IMR-90 (cell line): ENCODE measurements around the gene RHOU. TPM values are rescaled to one million over a fixed set of nuclear protein-coding genes. Genes with fewer than 3 reads are reported as not detected.

ENCODE experiments used
- ATAC-seq: fragments of 200-7000 bp; cut with Tn5 transposase; 2 replicates; pipeline ENCODE4 v1.9.1; 2020; ENCODE audit warnings: low read depth, mild to moderate bottlenecking, moderate library complexity
- BruUV-seq: library from RNA; stranded (reverse); fragments of 400-500 nt; replicated peaks from 2 replicates; lab custom pipeline; 2021; lab: Mats Ljungman, UMichigan
- CTCF ChIA-PET: fragments of 300-600 bp; formaldehyde crosslinking; extraction: SDS; loops from one replicate; lab custom pipeline; 2021; ENCODE audit warnings: antibody characterized with exemption; lab: Yijun Ruan, JAX
- POLR2A ChIA-PET: fragments of 300-600 bp; sonication (Branson Sonifier 250); formaldehyde crosslinking; loops from one replicate; lab custom pipeline; 2022; ENCODE audit warnings: antibody characterized with exemption; ENCODE audit not compliant: unreplicated experiment; lab: Charles Lee
- DNase-seq: peaks from one replicate; pipeline ENCODE4 v3.0.0; 2013
- H2AFZ ChIP-seq: replicated peaks from 2 replicates; pipeline ENCODE3; 2013; ENCODE audit warnings: low read length, mild to moderate bottlenecking; ENCODE audit not compliant: poor library complexity
- H2AK5ac ChIP-seq: 2 replicates; pipeline ENCODE4 v1.6.1; 2013; ENCODE audit warnings: low read depth, low read length, inconsistent platforms
- H2AK9ac ChIP-seq: replicated peaks from 2 replicates; pipeline ENCODE3; 2013; ENCODE audit warnings: mild to moderate bottlenecking, low read depth, low read length, moderate library complexity; ENCODE audit not compliant: poor library complexity
- H2BK120ac ChIP-seq: 2 replicates; pipeline ENCODE4 v1.6.1; 2013; ENCODE audit warnings: low read depth, low read length, inconsistent platforms
- H2BK15ac ChIP-seq: 3 replicates; pipeline ENCODE4 v1.6.1; 2013; ENCODE audit warnings: low read depth, low read length, inconsistent platforms
- H2BK20ac ChIP-seq: 2 replicates; pipeline ENCODE4 v1.6.1; 2013; ENCODE audit warnings: low read depth, mild to moderate bottlenecking, inconsistent platforms, low read length, moderate library complexity
- H2BK5ac ChIP-seq: 2 replicates; pipeline ENCODE4 v1.6.1; 2013; ENCODE audit warnings: mild to moderate bottlenecking, low read depth, low read length, inconsistent platforms; ENCODE audit not compliant: poor library complexity, severe bottlenecking
- H3K14ac ChIP-seq: replicated peaks from 2 replicates; pipeline ENCODE4 v1.6.1; 2013; ENCODE audit warnings: low read depth, low read length, inconsistent platforms
- H3K18ac ChIP-seq: 2 replicates; pipeline ENCODE4 v1.6.1; 2013; ENCODE audit warnings: low read depth, low read length, control low read depth
- H3K23ac ChIP-seq: 2 replicates; pipeline ENCODE4 v1.6.1; 2013; ENCODE audit warnings: low read depth, low read length, inconsistent platforms
- H3K27ac ChIP-seq: 2 replicates; pipeline ENCODE4 v1.5.1; 2013; ENCODE audit warnings: mild to moderate bottlenecking, control low read depth, low read length; ENCODE audit not compliant: insufficient read depth
- H3K27me3 ChIP-seq: 2 replicates; pipeline ENCODE4 v1.6.1; 2013; ENCODE audit warnings: low read length; ENCODE audit not compliant: control insufficient read depth, insufficient read depth
- H3K36me3 ChIP-seq: 2 replicates; pipeline ENCODE4 v1.6.1; 2013; ENCODE audit warnings: low read length, mixed read lengths; ENCODE audit not compliant: control insufficient read depth, insufficient read depth
- H3K4ac ChIP-seq: 2 replicates; pipeline ENCODE4 v1.6.1; 2013; ENCODE audit warnings: low read depth, low read length, inconsistent platforms
- H3K4me1 ChIP-seq: 2 replicates; pipeline ENCODE4 v1.6.1; 2013; ENCODE audit warnings: low read length, mixed read lengths; ENCODE audit not compliant: control insufficient read depth, insufficient read depth
- H3K4me2 ChIP-seq: 2 replicates; pipeline ENCODE4 v1.6.1; 2013; ENCODE audit warnings: low read depth, mild to moderate bottlenecking, control low read depth, low read length, moderate library complexity
- H3K4me3 ChIP-seq: 2 replicates; pipeline ENCODE4 v1.5.1; 2013; ENCODE audit warnings: low read depth, mild to moderate bottlenecking, control low read depth, low read length, moderate library complexity; ENCODE audit not compliant: insufficient read depth
- H3K56ac ChIP-seq: 2 replicates; pipeline ENCODE4 v1.6.1; 2013; ENCODE audit warnings: low read length, inconsistent platforms; ENCODE audit not compliant: insufficient read depth; ENCODE audit errors: extremely low read depth
- H3K79me1 ChIP-seq, 2 experiments: 2 replicates each; pipeline ENCODE4 v1.6.1; 2013; ENCODE audit warnings: low read length in 2 of 2, inconsistent platforms in 1 of 2, low read depth in 1 of 2
- H3K9ac ChIP-seq: 2 replicates; pipeline ENCODE4 v1.6.1; 2013; ENCODE audit warnings: low read depth, low read length, control low read depth
- H3K9me1 ChIP-seq: 2 replicates; pipeline ENCODE4 v1.6.1; 2013; ENCODE audit warnings: low read length, inconsistent platforms; ENCODE audit not compliant: insufficient read depth
- H3K9me3 ChIP-seq: 2 replicates; pipeline ENCODE4 v1.6.1; 2013; ENCODE audit warnings: low read length; ENCODE audit not compliant: control insufficient read depth, insufficient read depth
- H4K20me1 ChIP-seq: 2 replicates; pipeline ENCODE4 v1.6.1; 2013; ENCODE audit warnings: low read length, inconsistent platforms; ENCODE audit not compliant: insufficient read depth
- H4K5ac ChIP-seq: 2 replicates; pipeline ENCODE4 v1.6.1; 2013; ENCODE audit warnings: mild to moderate bottlenecking, low read depth, low read length, control low read depth
- H4K8ac ChIP-seq, 2 experiments: 2 replicates each; pipeline ENCODE4 v1.6.1; 2013; ENCODE audit warnings: low read depth in 2 of 2, low read length in 2 of 2, control low read depth in 1 of 2, inconsistent platforms in 1 of 2
- H4K91ac ChIP-seq: 2 replicates; pipeline ENCODE4 v1.6.1; 2013; ENCODE audit warnings: low read depth, low read length, inconsistent platforms; ENCODE audit not compliant: insufficient read depth
- BHLHE40 ChIP-seq: fragments of 150-350 bp; IDR thresholded peaks from 2 replicates; pipeline ENCODE4 v1.6.1; 2016; ENCODE audit warnings: mild to moderate bottlenecking, low read depth, low read length
- CEBPB ChIP-seq: IDR thresholded peaks from 2 replicates; pipeline ENCODE4 v1.6.1; 2012; ENCODE audit warnings: low read depth, low read length, improper control_type of control experiment
- CHD1 ChIP-seq: IDR thresholded peaks from 2 replicates; pipeline ENCODE4 v1.6.1; 2012; ENCODE audit warnings: low read depth, low read length, improper control_type of control experiment
- ELK1 ChIP-seq: fragments of 150-350 bp; IDR thresholded peaks from 2 replicates; pipeline ENCODE4 v1.6.1; 2016; ENCODE audit warnings: low read depth, mild to moderate bottlenecking, low read length, moderate library complexity, borderline replicate concordance
- FOS ChIP-seq: fragments of 150-350 bp; IDR thresholded peaks from 2 replicates; pipeline ENCODE4 v1.6.1; 2016; ENCODE audit warnings: low read depth, low read length
- MAZ ChIP-seq: IDR thresholded peaks from 2 replicates; pipeline ENCODE4 v1.6.1; 2012; ENCODE audit warnings: low read depth, mild to moderate bottlenecking, low read length, improper control_type of control experiment, moderate library complexity, borderline replicate concordance
- MXI1 ChIP-seq: IDR thresholded peaks from 2 replicates; pipeline ENCODE4 v1.6.1; 2012; ENCODE audit warnings: low read depth, mild to moderate bottlenecking, low read length, moderate library complexity, borderline replicate concordance
- NFE2L2 ChIP-seq: fragments of 150-350 bp; IDR thresholded peaks from 2 replicates; pipeline ENCODE4 v1.6.1; 2016; ENCODE audit warnings: low read depth, mild to moderate bottlenecking, low read length
- POLR2A ChIP-seq: IDR thresholded peaks from 2 replicates; pipeline ENCODE4 v1.6.1; 2012; ENCODE audit warnings: mild to moderate bottlenecking, low read depth, low read length
- RAD21 ChIP-seq: IDR thresholded peaks from 2 replicates; pipeline ENCODE4 v1.6.1; 2012; ENCODE audit warnings: low read length, improper control_type of control experiment
- RFX5 ChIP-seq: IDR thresholded peaks from 2 replicates; pipeline ENCODE4 v1.8.0; 2012; ENCODE audit warnings: low read depth, mild to moderate bottlenecking, low read length, moderate library complexity
- SMC3 ChIP-seq: fragments of 150-350 bp; IDR thresholded peaks from 2 replicates; pipeline ENCODE4 v1.6.1; 2016; ENCODE audit warnings: low read depth, mild to moderate bottlenecking, antibody characterized with exemption, low read length, moderate library complexity
- WGBS, 2 experiments: methylation state at CpG; one replicate each; pipeline versions ENCODE4 v1.1.5 to v1.1.7; 2013; ENCODE audit warnings: missing lambda C conversion rate in 2 of 2; ENCODE audit not compliant: insufficient read length in 1 of 2; ENCODE audit errors: extremely low coverage in 2 of 2; 5-methylcytosine and 5-hydroxymethylcytosine counted together
- dilution Hi-C: fragments of 300-500 bp; cut with HindIII; formaldehyde crosslinking; loops from one replicate; pipeline ENCODE4 v1.14.3; 2018; ENCODE audit warnings: low sequenced_read_pairs; ENCODE audit not compliant: unreplicated experiment
- in situ Hi-C: fragments of 300-500 bp; cut with MboI; formaldehyde crosslinking; loops from 3 replicates; pipeline ENCODE4 v1.14.3; 2019; ENCODE audit warnings: low sequenced_read_pairs, inconsistent platforms, mixed read lengths
- intact Hi-C: fragments of 100-400 bp; cut with micrococcal nuclease; formaldehyde crosslinking; loops from 2 replicates; pipeline ENCODE4 v1.10.0; 2022
- polyA plus RNA-seq, 3 experiments: library from polyadenylated mRNA; depleted of rRNA; stranded (reverse); fragments of >200 nt; gene quantifications; 2 replicates each; pipeline ENCODE4 v1.2.3, GENCODE V29; 2012; ENCODE audit warnings: low replicate concordance in 1 of 3
- total RNA-seq: library from RNA; depleted of rRNA; stranded (reverse); fragments of >200 nt; gene quantifications from 2 replicates; pipeline ENCODE4 v1.2.3, GENCODE V29; 2012
- TF ChIP-seq, protein P1 (sequence below): conservative IDR thresholded peaks from 2 replicates; pipeline ENCODE4 v1.5.1; 2012; ENCODE audit warnings: mild to moderate bottlenecking, low read depth, low read length, improper control_type of control experiment

Gene RHOU
- total and polyA plus RNA-seq, 2 of the 4 experiments (the other 2 are of a cell fraction) = 0.44 to 0.72 TPM

- dilution Hi-C loops = no loop called here
- POLR2A ChIA-PET = no interaction called here
- BruUV-seq = no TSS peak
Measured at GRCh38 chr1:228754646-228755268, 19.5 kb downstream of the RHOU start.

More at GRCh38 chr1:228754646-228755268, 19.5 kb downstream of the RHOU start:
- Histone ChIP-seq H4K8ac (no peak overlapping the region), H3K18ac (no peak overlapping the region), H4K91ac (no peak overlapping the region), H4K20me1 (no peaks in the 10 kb centered on the region), H3K36me3 (no peaks in the 10 kb centered on the region), H3K27ac (no peak overlapping the region), H2BK5ac (no peak overlapping the region), H2AK5ac (no peak overlapping the region), H4K5ac (no peak overlapping the region), H2BK120ac (no peak overlapping the region), H3K4ac (no peak overlapping the region), H2AFZ (no peak overlapping the region), H2BK15ac (no peak overlapping the region), H3K4me3 (no peak overlapping the region), H2BK20ac (no peak overlapping the region), H3K23ac (no peak overlapping the region), H3K9me3 (no peaks in the 10 kb centered on the region; the same call in 1 of the 2 replicates), H3K14ac (no peak overlapping the region), H2AK9ac (no peak overlapping the region), H3K4me2 (no peak overlapping the region), H3K56ac (no peak overlapping the region), H3K9me1 (no peaks in the 10 kb centered on the region), H3K4me1 (no peaks in the 10 kb centered on the region), H3K79me1 (no peaks in the 10 kb centered on the region), H3K27me3 (peaks cover 52% of the 10 kb centered on the region), H3K9ac (no peak overlapping the region)
- ATAC-seq = no peak
- intact Hi-C loops = no loop called here
- in situ Hi-C loops = no loop called here
- CTCF ChIA-PET = no interaction called here
- no peak for TF ChIP-seq MXI1
- TF ChIP-seq, protein P1, sequence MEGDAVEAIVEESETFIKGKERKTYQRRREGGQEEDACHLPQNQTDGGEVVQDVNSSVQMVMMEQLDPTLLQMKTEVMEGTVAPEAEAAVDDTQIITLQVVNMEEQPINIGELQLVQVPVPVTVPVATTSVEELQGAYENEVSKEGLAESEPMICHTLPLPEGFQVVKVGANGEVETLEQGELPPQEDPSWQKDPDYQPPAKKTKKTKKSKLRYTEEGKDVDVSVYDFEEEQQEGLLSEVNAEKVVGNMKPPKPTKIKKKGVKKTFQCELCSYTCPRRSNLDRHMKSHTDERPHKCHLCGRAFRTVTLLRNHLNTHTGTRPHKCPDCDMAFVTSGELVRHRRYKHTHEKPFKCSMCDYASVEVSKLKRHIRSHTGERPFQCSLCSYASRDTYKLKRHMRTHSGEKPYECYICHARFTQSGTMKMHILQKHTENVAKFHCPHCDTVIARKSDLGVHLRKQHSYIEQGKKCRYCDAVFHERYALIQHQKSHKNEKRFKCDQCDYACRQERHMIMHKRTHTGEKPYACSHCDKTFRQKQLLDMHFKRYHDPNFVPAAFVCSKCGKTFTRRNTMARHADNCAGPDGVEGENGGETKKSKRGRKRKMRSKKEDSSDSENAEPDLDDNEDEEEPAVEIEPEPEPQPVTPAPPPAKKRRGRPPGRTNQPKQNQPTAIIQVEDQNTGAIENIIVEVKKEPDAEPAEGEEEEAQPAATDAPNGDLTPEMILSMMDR = no peak
- no peak for TF ChIP-seq RFX5
- TF ChIP-seq POLR2A = no peak
- TF ChIP-seq MAZ = no peak
- no peak for TF ChIP-seq CEBPB
- TF ChIP-seq ELK1 = no peak
- no peak for TF ChIP-seq NFE2L2
- no peak for TF ChIP-seq CHD1
- no peak for TF ChIP-seq FOS
- no peak for TF ChIP-seq RAD21
- no peak for TF ChIP-seq BHLHE40
- no peak for TF ChIP-seq SMC3
- WGBS, 2 experiments = 81% methylated on average over 18 of the region's 28 CpGs; no CpG with 5 or more reads in 1 of the 2 experiments
- no peak for DNase-seq
